Fibroblast of the aortic adventitia (primary cell): Measurements from ENCODE around the gene KCNH6. TPM values are rescaled to one million over a fixed set of nuclear protein-coding genes. Genes with fewer than 3 reads are reported as not detected.

ENCODE experiments used
- DNase-seq: peaks from one replicate; pipeline ENCODE4 v3.0.0-alpha.2; 2010; ENCODE audit warnings: low read depth
- H3K4me3 ChIP-seq: 2 replicates; pipeline ENCODE4 v1.5.1; 2011; ENCODE audit warnings: low read depth, mild to moderate bottlenecking, control low read depth, low read length, moderate library complexity
- CTCF ChIP-seq: IDR thresholded peaks from 2 replicates; pipeline ENCODE4 v1.5.1; 2011; ENCODE audit warnings: mild to moderate bottlenecking, low read length, control low read depth, inconsistent platforms; ENCODE audit not compliant: insufficient read depth
- total RNA-seq: library from RNA; depleted of rRNA; stranded (reverse); fragments of >200 nt; gene quantifications from 2 replicates; pipeline ENCODE4 v1.2.3, GENCODE V29; 2012; ENCODE audit warnings: low replicate concordance

KCNH6 gene
- total RNA-seq, 1 donor = not detected

- TF ChIP-seq CTCF = no peak
Observed at GRCh38 chr17:63516910-63517824, 6.0 kb upstream of the KCNH6 start.

GRCh38 chr17:63517825-63518534 lies 5.2 kb upstream of the KCNH6 start:
- H3K4me3 ChIP-seq = no peak overlapping the region
- DNase-seq = no peak
- TF ChIP-seq CTCF = no peak

More at GRCh38 chr17:63516910-63517824, 6.0 kb upstream of the KCNH6 start:
- peak; percentile 16 for DNase-seq
- no peak overlapping the region for H3K4me3 ChIP-seq

GRCh38 chr17:63519116-63519881 lies 3.9 kb upstream of the KCNH6 start:
- DNase-seq = no peak
- H3K4me3 ChIP-seq = no peak overlapping the region
- TF ChIP-seq CTCF = no peak

- no peak overlapping the region for H3K4me3 ChIP-seq
- no peak for DNase-seq
- no peak for TF ChIP-seq CTCF
Observed at GRCh38 chr17:63519972-63520882, 2.9 kb upstream of the KCNH6 start.

GRCh38 chr17:63524051-63524450 lies 893 bp downstream of the KCNH6 start:
- no peak overlapping the region for H3K4me3 ChIP-seq
- no peak for DNase-seq
- TF ChIP-seq CTCF = no peak
